HCT116 (cell line): ENCODE data around the gene ZNF521. TPM values are rescaled to one million over a fixed set of nuclear protein-coding genes. Genes with fewer than 3 reads are reported as not detected.

Experiments used
- ATAC-seq: fragments of 200-7000 bp; cut with Tn5 transposase; 2 replicates; pipeline ENCODE4 v1.9.1; 2020; ENCODE audit warnings: mild to moderate bottlenecking, moderate library complexity
- BruUV-seq: library from RNA; stranded (reverse); fragments of 400-500 nt; replicated peaks from 2 replicates; lab custom pipeline; 2021; lab: Mats Ljungman, UMichigan
- CTCF ChIA-PET: fragments of 300-600 bp; sonication (Branson Sonifier 250); formaldehyde crosslinking; loops from one replicate; lab custom pipeline; 2021; ENCODE audit warnings: antibody characterized with exemption; lab: Charles Lee
- POLR2A ChIA-PET: fragments of 300-600, 350-600 bp; sonication (Branson Sonifier 250); formaldehyde crosslinking; loops from one replicate; lab custom pipeline; 2021; ENCODE audit warnings: antibody characterized with exemption; lab: Charles Lee
- RAD21 ChIA-PET, 2 experiments: fragments of 300-600 bp; sonication (Branson Sonifier 250); formaldehyde crosslinking; loops; one replicate each; lab custom pipeline; 2023; ENCODE audit warnings: low total read pairs in 2 of 2; ENCODE audit not compliant: uncharacterized antibody in 2 of 2, unreplicated experiment in 2 of 2, low non-redundant PET in 1 of 2; lab: Charles Lee
- DNase-seq: peaks from one replicate; pipeline ENCODE4 v3.0.0-alpha.2; 2010; ENCODE audit warnings: low read depth, low spot score
- H2AFZ ChIP-seq: fragments of 200-600 bp; shearing (Covaris generic), sonication (generic); 2 replicates; pipeline ENCODE4 v1.6.1; 2017; ENCODE audit warnings: low read depth, mixed run types, mixed read lengths, antibody characterized with exemption, low read length; ENCODE audit not compliant: poor library complexity, severe bottlenecking
- H3K27ac ChIP-seq: 2 replicates; pipeline ENCODE4 v1.5.1; 2012; ENCODE audit warnings: low read depth, low read length
- H3K27me3 ChIP-seq: fragments of 200-600 bp; sonication (generic); 2 replicates; pipeline ENCODE4 v1.6.1; 2016; ENCODE audit warnings: mixed run types, low read length, mixed read lengths; ENCODE audit not compliant: insufficient read depth
- H3K36me3 ChIP-seq, 2 experiments: fragments of 200-500 bp in 1 of 2; fragments of 200-600 bp in 1 of 2; sonication (Bioruptor generic) in 1 of 2; sonication (generic) in 1 of 2; 2 replicates each; pipeline versions ENCODE4 v1.5.1 to v1.6.1; 2014 to 2016; ENCODE audit warnings: low read length in 2 of 2, inconsistent platforms in 1 of 2, mixed read lengths in 1 of 2, mixed run types in 1 of 2; ENCODE audit not compliant: insufficient read depth in 2 of 2, control insufficient read depth in 1 of 2
- H3K4me1 ChIP-seq, 2 experiments: fragments of 200-600 bp in 1 of 2; sonication (generic) in 1 of 2; 2 replicates each; pipeline versions ENCODE4 v1.5.1 to v1.6.1; 2012 to 2017; ENCODE audit warnings: low read length in 2 of 2, inconsistent platforms in 1 of 2, mild to moderate bottlenecking in 1 of 2, mixed read lengths in 1 of 2, mixed run types in 1 of 2, moderate library complexity in 1 of 2; ENCODE audit not compliant: insufficient read depth in 2 of 2, control insufficient read depth in 1 of 2
- H3K4me2 ChIP-seq: fragments of 200-600 bp; sonication (generic); 2 replicates; pipeline ENCODE4 v1.6.1; 2017; ENCODE audit warnings: mixed run types, low read length, mixed read lengths
- H3K4me3 ChIP-seq, 2 experiments: fragments of 200-600 bp in 1 of 2; sonication (generic) in 1 of 2; replicated peaks in 1 of 2; 2 replicates each; pipeline ENCODE4 v1.5.1; 2011 to 2016; ENCODE audit warnings: low read length in 2 of 2, control low read depth in 1 of 2, low read depth in 1 of 2, mild to moderate bottlenecking in 1 of 2, mixed read lengths in 1 of 2, mixed run types in 1 of 2
- H3K79me2 ChIP-seq: fragments of 200-600 bp; sonication (generic); 2 replicates; pipeline ENCODE4 v1.6.1; 2017; ENCODE audit warnings: mild to moderate bottlenecking, mixed run types, low read length, moderate library complexity, mixed read lengths; ENCODE audit not compliant: insufficient read depth
- H3K9ac ChIP-seq: fragments of 200-600 bp; sonication (generic); 2 replicates; pipeline ENCODE4 v1.6.1; 2016; ENCODE audit warnings: low read length, mixed read lengths
- H3K9me2 ChIP-seq: fragments of 200-600 bp; sonication (generic), shearing (Covaris generic); 2 replicates; pipeline ENCODE4 v1.6.1; 2017; ENCODE audit warnings: mixed run types, mild to moderate bottlenecking, moderate library complexity; ENCODE audit not compliant: insufficient read depth
- H3K9me3 ChIP-seq, 2 experiments: fragments of 200-500 bp in 1 of 2; fragments of 200-600 bp in 1 of 2; sonication (Bioruptor generic) in 1 of 2; sonication (generic) in 1 of 2; 2 replicates each; pipeline ENCODE4 v1.6.1; 2014 to 2017; ENCODE audit warnings: low read length in 2 of 2, mixed read lengths in 2 of 2, inconsistent platforms in 1 of 2, low read depth in 1 of 2, mild to moderate bottlenecking in 1 of 2, mixed run types in 1 of 2, moderate library complexity in 1 of 2; ENCODE audit not compliant: control insufficient read depth in 1 of 2, insufficient read depth in 1 of 2
- H4K20me1 ChIP-seq: fragments of 200-600 bp; sonication (generic), shearing (Covaris generic); 2 replicates; pipeline ENCODE4 v1.6.1; 2017; ENCODE audit warnings: mixed run types, mild to moderate bottlenecking, moderate library complexity; ENCODE audit not compliant: insufficient read depth
- ATF3 ChIP-seq: IDR thresholded peaks from 2 replicates; pipeline ENCODE4 v1.6.1; 2012
- CTCF ChIP-seq, 3 experiments: fragments of 200-600 bp in 1 of 3; sonication (generic) in 1 of 3; IDR thresholded peaks in 2 of 3; conservative IDR thresholded peaks in 1 of 3; 2 replicates each; pipeline ENCODE4 v1.5.1; 2012 to 2017; ENCODE audit warnings: low read depth in 2 of 3, low read length in 2 of 3, antibody characterized with exemption in 1 of 3, borderline replicate concordance in 1 of 3, control low read depth in 1 of 3, mild to moderate bottlenecking in 1 of 3, mixed read lengths in 1 of 3, mixed run types in 1 of 3, moderate library complexity in 1 of 3; ENCODE audit not compliant: insufficient read depth in 1 of 3
- EZH2 ChIP-seq: fragments of 200-600 bp; sonication (generic); IDR thresholded peaks from 2 replicates; pipeline ENCODE4 v1.6.1; 2017; ENCODE audit warnings: antibody characterized with exemption, mixed run types
- EZH2phosphoT487 ChIP-seq: fragments of 200-600 bp; IDR thresholded peaks from 2 replicates; pipeline ENCODE4 v1.6.1; 2018; ENCODE audit warnings: antibody characterized with exemption, borderline replicate concordance
- FOSL1 ChIP-seq: IDR thresholded peaks from 2 replicates; pipeline ENCODE4 v1.6.1; 2012; ENCODE audit warnings: low read depth
- JUND ChIP-seq: IDR thresholded peaks from 2 replicates; pipeline ENCODE4 v1.6.1; 2012
- MAX ChIP-seq: IDR thresholded peaks from 2 replicates; pipeline ENCODE4 v1.6.1; 2012
- POLR2A ChIP-seq: IDR thresholded peaks from 2 replicates; pipeline ENCODE4 v1.7.0; 2011; ENCODE audit warnings: borderline replicate concordance; ENCODE audit not compliant: insufficient read depth, insufficient read length; ENCODE audit errors: extremely low read depth
- POLR2AphosphoS5 ChIP-seq: IDR thresholded peaks from 2 replicates; pipeline ENCODE4 v1.6.1; 2011; ENCODE audit warnings: mild to moderate bottlenecking, low read depth, low read length, moderate library complexity
- RAD21 ChIP-seq: IDR thresholded peaks from 2 replicates; pipeline ENCODE4 v1.6.1; 2012; ENCODE audit warnings: low read depth, mild to moderate bottlenecking
- SIN3A ChIP-seq: IDR thresholded peaks from 2 replicates; pipeline ENCODE4 v1.6.1; 2012; ENCODE audit warnings: low read depth
- SRF ChIP-seq: IDR thresholded peaks from 2 replicates; pipeline ENCODE4 v1.6.1; 2012; ENCODE audit warnings: low read depth
- YY1 ChIP-seq: IDR thresholded peaks from 2 replicates; pipeline ENCODE4 v1.6.1; 2011; ENCODE audit warnings: low read length, low read depth, moderate library complexity, mild to moderate bottlenecking; ENCODE audit not compliant: insufficient replicate concordance; ENCODE audit errors: extremely low read depth
- ZFX ChIP-seq: fragments of 450-650 bp; IDR thresholded peaks from 2 replicates; pipeline ENCODE4 v1.6.1; 2017
- ZNF274 ChIP-seq: fragments of 200-500 bp; sonication (Bioruptor generic); IDR thresholded peaks from 2 replicates; pipeline ENCODE4 v1.6.1; 2014; ENCODE audit warnings: mild to moderate bottlenecking, low read depth, low read length, inconsistent platforms
- intact Hi-C: fragments of 100-400 bp; cut with micrococcal nuclease; formaldehyde crosslinking; loops from 2 replicates; pipeline ENCODE4 v1.10.0; 2022
- total RNA-seq: library from RNA; stranded (reverse); gene quantifications from one replicate; pipeline ENCODE4 v1.2.1, GENCODE V29; 2021; ENCODE audit not compliant: unreplicated experiment

Gene ZNF521
- total RNA-seq, 1 experiment from 2014 or later = 0.10 TPM

GRCh38 chr18:25370391-25370790, 18.4 kb upstream of the ZNF521 start:
- Histone ChIP-seq H3K4me2 (no peak overlapping the region), H3K36me3 (no peaks in the 10 kb centered on the region), H3K27me3 (0 out of 2 replicates have a peak, but pooled peaks cover 8% of the 10 kb centered on the region), H3K9me2 (no peaks in the 10 kb centered on the region), H4K20me1 (no peaks in the 10 kb centered on the region), H3K27ac (no peak overlapping the region), H2AFZ (no peak overlapping the region), H3K9me3 (no peaks in the 10 kb centered on the region), H3K79me2 (no peaks in the 10 kb centered on the region), H3K4me1 (no peaks in the 10 kb centered on the region), H3K4me3 (no peak overlapping the region), H3K9ac (no peak overlapping the region)
- no TSS peak for BruUV-seq
- CTCF ChIA-PET = no interaction called here
- POLR2A ChIA-PET = no interaction called here
- DNase-seq = no peak
- intact Hi-C loops = no loop called here
- RAD21 ChIA-PET = no interaction called here
- TF ChIP-seq RAD21 = no peak
- TF ChIP-seq POLR2AphosphoS5 = no peak
- no peak for TF ChIP-seq CTCF (IDR thresholded peaks at IDR 0.05 in 2 of 3, conservative IDR thresholded peaks at IDR 0.05 in 1 of 3; ENCODE audit: borderline replicate concordance in 1 of 3, insufficient read depth in 1 of 3, low read depth in 2 of 3, low read length in 2 of 3)
- TF ChIP-seq EZH2 = no peak
- TF ChIP-seq EZH2phosphoT487 = no peak
- TF ChIP-seq ZNF274 = no peak
- TF ChIP-seq MAX = no peak
- TF ChIP-seq JUND = no peak
- TF ChIP-seq FOSL1 = no peak
- no peak for TF ChIP-seq ATF3
- TF ChIP-seq POLR2A = no peak
- no peak for TF ChIP-seq SIN3A
- TF ChIP-seq YY1 = no peak
- no peak for TF ChIP-seq SRF
- no peak for TF ChIP-seq ZFX
- ATAC-seq = no peak
